ENCODE data around the gene CNN2. TPM values are rescaled to one million over a fixed set of nuclear protein-coding genes. Genes with fewer than 3 reads are reported as not detected.

CNN2 gene
- total RNA-seq, 4 donors from 2014 or later: 60.7 to 88.2 (median 82.2) TPM

GRCh38 chr19:1073956-1074517, 47.6 kb downstream of the CNN2 start:
- Histone ChIP-seq H3K27me3 (peaks cover 15% of the 10 kb centered on the region), H3K36me3 (no peaks in the 10 kb centered on the region), H3K27ac (no peak overlapping the region), H3K4me3 (replicated peaks in 1 of 3) (no peak overlapping the region), H3K9me3 (no peaks in the 10 kb centered on the region), H3K4me1 (peaks cover 0 to 32% of the 10 kb centered on the region in 2 donors)
- intact Hi-C loops (cut with DNase I): no loop called here
- TF ChIP-seq POLR2A (IDR thresholded peaks at IDR 0.05): no peak
- TF ChIP-seq CTCF (IDR thresholded peaks at IDR 0.05): no peak
- WGBS, 2 donors: 82 to 87% methylated on average over 21 of the region's 28 CpGs
- DNase-seq: no peak

GRCh38 chr19:1074544-1075283, 48.3 kb downstream of the CNN2 start:
- intact Hi-C loops (cut with DNase I): no loop called here
- DNase-seq: peak; percentile 80
- TF ChIP-seq POLR2A (IDR thresholded peaks at IDR 0.05) (no peak), CTCF (IDR thresholded peaks at IDR 0.05) (no peak)

GRCh38 chr19:1076046-1076386, 49.6 kb downstream of the CNN2 start:
- WGBS, 2 donors: 92 to 96% methylated on average over 4 of the region's 4 CpGs
- DNase-seq: no peak
- H3K36me3 ChIP-seq: no peaks in the 10 kb centered on the region
- peaks cover 0 to 27% of the 10 kb centered on the region in 2 donors for H3K4me1 ChIP-seq
- no peak overlapping the region for H3K27ac ChIP-seq
- H3K9me3 ChIP-seq: no peaks in the 10 kb centered on the region
- intact Hi-C loops (cut with DNase I): no loop called here
- peaks cover 1% of the 10 kb centered on the region for H3K27me3 ChIP-seq
- TF ChIP-seq POLR2A (IDR thresholded peaks at IDR 0.05) (no peak), CTCF (IDR thresholded peaks at IDR 0.05) (no peak)
- H3K4me3 ChIP-seq (replicated peaks in 1 of 3): no peak overlapping the region

More at GRCh38 chr19:1074544-1075283, 48.3 kb downstream of the CNN2 start:
- H3K4me1 ChIP-seq: peaks cover 0 to 30% of the 10 kb centered on the region in 2 donors
- WGBS, 2 donors: 59 to 66% methylated on average over 17 to 28 of the region's 54 CpGs
- no peak overlapping the region for H3K27ac ChIP-seq
- no peak overlapping the region for H3K4me3 ChIP-seq (replicated peaks in 1 of 3)
- peaks cover 11% of the 10 kb centered on the region for H3K27me3 ChIP-seq
- no peaks in the 10 kb centered on the region for H3K9me3 ChIP-seq
- H3K36me3 ChIP-seq: no peaks in the 10 kb centered on the region

GRCh38 chr19:1076951-1077350, 50.5 kb downstream of the CNN2 start:
- intact Hi-C loops (cut with DNase I): no loop called here
- Histone ChIP-seq H3K4me3 (replicated peaks in 1 of 3) (no peak overlapping the region), H3K4me1 (peaks cover 0 to 20% of the 10 kb centered on the region in 2 donors), H3K27me3 (no peaks in the 10 kb centered on the region), H3K36me3 (no peaks in the 10 kb centered on the region), H3K9me3 (no peaks in the 10 kb centered on the region), H3K27ac (no peak overlapping the region)
- no peak for TF ChIP-seq CTCF (IDR thresholded peaks at IDR 0.05)
- no peak for TF ChIP-seq POLR2A (IDR thresholded peaks at IDR 0.05)
- DNase-seq: peak; percentile 72 to 81
- 15 to 29% methylated on average over 15 to 16 of the region's 16 CpGs for WGBS, 2 donors

GRCh38 chr19:1079566-1080111, 53.2 kb downstream of the CNN2 start:
- no peak for DNase-seq
- intact Hi-C loops (cut with DNase I): no loop called here

More at GRCh38 chr19:1079566-1080111, 53.2 kb downstream of the CNN2 start:
- no peak overlapping the region for H3K27ac ChIP-seq
- no peak overlapping the region for H3K4me3 ChIP-seq (replicated peaks in 1 of 3)
- no peaks in the 10 kb centered on the region for H3K9me3 ChIP-seq
- WGBS, 2 donors: 95 to 96% methylated on average over 26 to 38 of the region's 45 CpGs
- H3K4me1 ChIP-seq: peaks cover 0 to 18% of the 10 kb centered on the region in 2 donors
- H3K36me3 ChIP-seq: no peaks in the 10 kb centered on the region
- H3K27me3 ChIP-seq: no peaks in the 10 kb centered on the region
- TF ChIP-seq CTCF (IDR thresholded peaks at IDR 0.05): no peak
- TF ChIP-seq POLR2A (IDR thresholded peaks at IDR 0.05): no peak

Measured in thyroid gland (tissue), 4 donors.